ENCODE data around the gene KRTAP5-9.
"Not testable (repeated sequence)": the region's sequence is repeated elsewhere in the genome, so short reads cannot be mapped to it uniquely, and the experiment has no call there.

The KRTAP5-9 gene

GRCh38 chr11:71563406-71563805, 15.2 kb downstream of the KRTAP5-9 start:
- DNase-seq = no peak

GRCh38 chr11:71564430-71564829, 16.2 kb downstream of the KRTAP5-9 start:
- no peak for DNase-seq

DNA sequence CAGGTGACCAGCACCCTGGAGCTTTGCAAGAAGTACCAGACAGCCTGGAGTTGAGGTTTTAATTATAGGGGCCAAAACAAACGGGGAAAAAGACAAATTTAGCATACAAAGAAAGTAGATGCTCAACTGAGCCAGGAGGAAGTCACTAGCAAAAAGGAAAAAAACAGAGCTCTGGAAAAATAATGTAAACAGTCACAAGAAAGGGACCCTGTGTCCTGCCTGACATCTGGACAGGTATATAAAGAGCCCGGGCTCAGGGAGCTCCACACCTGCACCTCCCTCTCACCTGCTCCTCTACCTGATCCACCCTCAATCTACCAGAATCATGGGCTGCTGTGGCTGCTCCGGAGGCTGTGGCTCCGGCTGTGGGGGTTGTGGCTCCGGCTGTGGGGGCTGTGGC, 17.0 kb downstream of the KRTAP5-9 start, which contains the start of gene KRTAP5-10:
KRTAP5-10 (plus strand) TSS at position 301 of the 400 bp plus-strand sequence; CDS start at position 326, 25 bp downstream.
- DNase-seq = no peak

DNA sequence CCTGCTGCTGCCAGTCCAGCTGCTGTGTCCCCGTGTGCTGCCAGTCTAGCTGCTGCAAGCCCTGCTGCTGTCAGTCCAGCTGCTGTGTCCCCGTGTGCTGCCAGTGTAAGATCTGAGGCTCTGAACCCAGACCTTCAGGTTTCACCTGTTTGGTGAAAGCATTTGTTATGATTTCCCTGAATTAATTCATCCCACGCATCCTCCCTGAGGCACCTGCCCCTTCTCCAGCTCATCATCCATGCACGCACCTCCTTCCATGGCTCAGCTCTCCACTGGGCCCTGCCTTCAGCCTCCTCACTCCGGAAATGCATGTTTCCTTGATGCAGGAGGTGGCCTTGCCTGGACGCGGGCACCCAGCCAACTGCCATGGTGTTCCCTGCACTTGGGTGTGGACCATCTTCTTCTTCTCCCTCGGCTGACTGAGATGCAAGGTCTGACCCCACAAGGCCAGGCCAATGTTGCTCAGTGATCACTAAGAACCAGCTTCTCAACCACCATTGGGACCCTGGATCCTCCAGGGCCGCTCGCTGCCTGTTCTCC, 17.9 kb downstream of the KRTAP5-9 start:
- DNase-seq = no peak

GRCh38 chr11:71566626-71567599, 18.7 kb downstream of the KRTAP5-9 start:
- not testable (repeated sequence) for DNase-seq

GRCh38 chr11:71567633-71568032, 19.4 kb downstream of the KRTAP5-9 start:
- DNase-seq = not testable (repeated sequence)

GRCh38 chr11:71568704-71569349, 20.6 kb downstream of the KRTAP5-9 start:
- DNase-seq = no peak

- not testable (repeated sequence) for DNase-seq
Measured at GRCh38 chr11:71571101-71571850, 23.1 kb downstream of the KRTAP5-9 start.

GRCh38 chr11:71572811-71573210, 24.6 kb downstream of the KRTAP5-9 start:
- no peak for DNase-seq

GRCh38 chr11:71574418-71574817, 26.2 kb downstream of the KRTAP5-9 start:
- DNase-seq = no peak

DNA sequence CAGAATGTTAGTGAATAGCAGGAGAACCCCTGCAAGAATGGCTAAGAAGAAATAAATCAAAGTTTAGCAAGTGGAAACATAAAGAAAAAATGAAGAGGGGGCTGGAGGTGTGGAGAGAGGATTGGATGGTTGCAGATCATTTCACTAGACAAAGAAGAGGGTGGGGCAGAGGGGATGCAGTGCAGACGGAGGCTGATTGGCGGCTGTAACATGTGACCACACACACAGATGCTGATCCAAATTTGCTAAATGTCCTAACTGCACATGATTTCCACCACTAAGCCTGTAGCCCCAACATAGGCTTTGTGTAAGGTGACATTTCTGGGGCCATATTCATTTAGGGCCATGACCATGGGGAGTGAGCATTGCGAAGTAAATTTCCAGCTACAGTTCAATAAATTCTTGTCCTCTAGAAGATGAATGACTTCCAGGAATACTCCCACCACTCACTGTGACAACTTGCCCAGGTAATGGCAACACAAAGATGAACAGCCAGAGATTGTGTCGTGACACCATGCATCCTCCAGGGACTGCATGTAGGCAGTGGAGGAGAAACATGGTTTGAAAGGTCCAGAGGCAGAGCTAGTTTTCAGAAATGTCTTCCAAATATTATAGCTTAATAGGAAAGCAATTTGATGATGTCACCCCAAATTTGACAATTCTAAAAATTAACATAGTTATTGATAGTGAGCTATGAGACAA, 27.7 kb downstream of the KRTAP5-9 start:
- DNase-seq = no peak

DNA sequence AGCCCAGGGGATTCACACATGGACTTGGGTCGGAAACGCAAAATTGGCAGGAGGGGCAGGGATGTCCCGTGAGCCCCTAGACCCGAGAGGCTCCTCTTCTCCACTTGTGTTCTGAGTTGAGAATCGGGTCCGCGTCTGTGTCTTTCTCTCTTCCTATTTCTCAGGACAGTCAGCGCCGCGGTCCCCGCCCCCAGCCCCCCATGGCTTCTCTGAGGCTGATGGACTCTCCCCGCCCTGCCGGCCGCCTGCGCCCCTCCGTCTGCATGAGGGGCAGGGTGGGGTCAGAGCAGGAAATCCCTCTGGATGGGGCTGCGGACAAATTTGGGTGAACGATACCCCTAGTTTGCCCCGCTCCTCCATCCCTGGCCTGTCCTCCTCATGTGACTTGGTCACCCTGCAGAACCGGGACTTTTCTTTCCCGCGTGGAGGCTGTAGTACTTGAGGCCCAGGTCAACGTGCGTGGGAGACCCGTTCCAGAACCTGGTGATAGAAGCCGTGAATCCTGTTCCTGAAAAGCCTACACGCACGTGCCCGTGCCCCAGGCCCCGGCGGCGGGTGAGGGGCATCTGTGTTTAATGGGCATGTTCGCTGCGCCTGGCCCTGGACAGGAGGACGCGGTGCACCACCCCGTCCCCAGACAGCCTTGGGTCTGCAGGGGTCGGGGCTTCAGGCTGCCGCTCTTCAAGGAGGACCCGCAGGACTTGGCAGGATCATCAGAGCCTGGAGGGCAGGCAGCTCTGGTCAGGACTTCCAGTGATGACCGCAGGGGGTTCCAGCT, 28.7 kb downstream of the KRTAP5-9 start:
- DNase-seq = not testable (repeated sequence)

DNA sequence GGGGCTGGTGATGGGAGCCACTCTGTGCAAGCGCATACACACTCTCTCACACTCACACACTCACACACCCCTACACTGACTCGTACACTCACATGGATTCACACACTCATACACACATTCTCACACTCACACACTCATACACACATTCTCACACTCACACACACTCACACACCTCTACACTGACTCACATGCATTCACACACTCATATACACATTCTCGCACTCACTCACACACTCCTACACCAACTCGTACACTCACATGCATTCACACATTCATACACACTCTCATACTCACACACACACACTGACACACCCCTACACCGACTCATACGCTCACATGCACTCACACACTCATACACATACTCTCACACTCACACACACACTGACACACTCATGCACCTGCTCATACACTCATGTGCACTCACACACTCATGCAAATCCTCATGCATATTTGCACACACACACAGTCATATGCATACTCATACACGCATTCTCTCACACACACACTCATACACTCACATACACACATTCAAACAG, 29.3 kb downstream of the KRTAP5-9 start:
- DNase-seq = no peak

DNA sequence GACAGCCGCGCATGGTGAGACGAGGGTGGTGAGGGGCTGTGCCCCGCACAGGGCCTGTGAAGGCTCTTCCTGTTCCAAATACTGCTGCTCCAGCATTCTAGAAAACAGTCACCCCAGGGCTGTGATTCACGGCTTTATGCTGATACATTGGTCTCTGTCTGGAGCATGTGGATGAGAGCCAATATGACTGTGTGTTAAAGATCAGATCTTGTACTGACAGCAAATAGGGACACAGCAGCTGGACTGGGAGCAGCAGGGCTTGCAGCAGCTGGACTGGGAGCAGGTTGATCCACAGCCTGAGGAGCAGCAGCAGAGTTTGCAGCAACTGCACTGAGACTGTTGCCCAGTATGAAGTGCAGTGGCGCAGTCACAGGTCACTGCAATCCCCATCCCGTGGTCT, 31.3 kb downstream of the KRTAP5-9 start:
- not testable (repeated sequence) for DNase-seq

GRCh38 chr11:71580057-71581003, 32.1 kb downstream of the KRTAP5-9 start:
- DNase-seq = no peak

GRCh38 chr11:71581826-71582225, 33.6 kb downstream of the KRTAP5-9 start:
- DNase-seq = no peak

- no peak for DNase-seq
Measured at GRCh38 chr11:71582309-71582895, 34.2 kb downstream of the KRTAP5-9 start, which contains the start of gene KRTAP5-11. Gene KRTAP5-11, minus strand, starts transcription at chr11:71582875. Its CDS starts 38 bp downstream, at chr11:71582837.

DNA sequence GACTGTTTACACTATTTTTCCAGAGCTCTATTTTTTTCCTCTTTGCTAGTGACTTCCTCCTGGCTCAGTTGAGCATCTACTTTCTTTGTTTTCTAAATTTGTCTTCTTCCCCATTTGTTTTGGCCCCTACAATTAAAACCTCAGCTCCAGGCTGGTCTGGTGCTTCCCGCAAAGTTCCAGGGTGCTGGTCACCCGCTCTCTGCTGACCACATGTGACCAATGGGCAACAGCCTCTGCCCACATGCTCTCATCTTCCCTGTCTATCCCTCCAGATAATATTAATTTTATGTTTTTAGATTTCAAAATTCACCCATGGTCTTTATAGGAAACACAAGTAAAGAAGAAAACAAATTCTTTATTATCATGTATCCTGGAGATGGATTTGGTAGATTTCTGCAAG, 34.7 kb downstream of the KRTAP5-9 start:
- DNase-seq = not testable (repeated sequence)

- DNase-seq = not testable (repeated sequence)
Measured at GRCh38 chr11:71585673-71586072, 37.5 kb downstream of the KRTAP5-9 start.

Data from activated CD4-positive, CD25-positive, alpha-beta regulatory T cell treated with anti-CD3 and anti-CD28 coated beads, Interleukin-2, amount 50 U/mL, for 72 hours (primary cell).